K562 (cell line): Measurements from ENCODE around the gene FAM200A. TPM values are rescaled to one million over a fixed set of nuclear protein-coding genes. Genes with fewer than 3 reads are reported as not detected.
A peak's percentile ranks its signal among the peaks of the same experiment; 100 is the strongest.

ENCODE experiments used
- CHCHD3 ChIP-seq: fragments of 250-450 bp; sonication (Bioruptor Pico); IDR thresholded peaks from 2 replicates; pipeline ENCODE4 v2.1.2; 2022; ENCODE audit warnings: mild to moderate bottlenecking
- CUX1 ChIP-seq: fragments of 200-800 bp; sonication (Bioruptor generic); IDR thresholded peaks from 2 replicates; pipeline ENCODE4 v1.6.1; 2016; ENCODE audit warnings: missing genetic modification characterization, missing compliant biosample characterization
- DEAF1 ChIP-seq: fragments of 450-650 bp; formaldehyde crosslinking; IDR thresholded peaks from 2 replicates; pipeline ENCODE4 v1.4.0; 2020; ENCODE audit warnings: mild to moderate bottlenecking, moderate library complexity
- ELF2 ChIP-seq: fragments of 250-450 bp; sonication (Bioruptor Pico); IDR thresholded peaks from 2 replicates; pipeline ENCODE4 v1.5.0; 2021; ENCODE audit warnings: mild to moderate bottlenecking
- FOXK1 ChIP-seq: sonication (generic); formaldehyde crosslinking; IDR thresholded peaks from 2 replicates; pipeline ENCODE4 v1.8.0; 2022; ENCODE audit warnings: missing genetic modification reagents, mild to moderate bottlenecking, borderline replicate concordance
- HNRNPUL1 ChIP-seq: fragments of 200-400 bp; formaldehyde crosslinking; IDR thresholded peaks from 2 replicates; pipeline ENCODE4 v1.6.1; 2017; ENCODE audit warnings: low read length
- JUND ChIP-seq, 2 experiments: IDR thresholded peaks; 2 replicates in 1 of 2; 3 replicates in 1 of 2; pipeline ENCODE4 v1.6.1; 2011; ENCODE audit warnings: borderline replicate concordance in 2 of 2, low read depth in 2 of 2, low read length in 2 of 2, improper control_type of control experiment in 1 of 2, missing biosample characterization in 1 of 2, missing genetic modification characterization in 1 of 2, missing genetic modification reagents in 1 of 2
- KLF16 ChIP-seq: IDR thresholded peaks from 2 replicates; pipeline ENCODE4 v1.6.1; 2016; ENCODE audit warnings: antibody characterized with exemption
- LEF1 ChIP-seq: fragments of 450-650 bp; IDR thresholded peaks from 2 replicates; pipeline ENCODE4 v1.6.1; 2016; ENCODE audit warnings: mild to moderate bottlenecking
- MEIS2 ChIP-seq: fragments of 450-650 bp; IDR thresholded peaks from 2 replicates; pipeline ENCODE4 v1.6.1; 2014; ENCODE audit warnings: mild to moderate bottlenecking; ENCODE audit not compliant: partially characterized antibody
- NR2C1 ChIP-seq, 2 experiments: fragments of 450-650 bp; IDR thresholded peaks; 2 replicates each; pipeline ENCODE4 v1.6.1; 2017; ENCODE audit warnings: mild to moderate bottlenecking in 2 of 2, antibody characterized with exemption in 1 of 2, inconsistent platforms in 1 of 2, missing compliant biosample characterization in 1 of 2, missing genetic modification characterization in 1 of 2
- SAFB ChIP-seq: fragments of 200-400 bp; formaldehyde crosslinking; IDR thresholded peaks from 2 replicates; pipeline ENCODE4 v1.6.1; 2017; ENCODE audit warnings: low read depth, low read length, borderline replicate concordance
- ZBTB2 ChIP-seq: fragments of 450-650 bp; IDR thresholded peaks from 2 replicates; pipeline ENCODE4 v1.6.1; 2016; ENCODE audit warnings: antibody characterized with exemption
- ZEB2 ChIP-seq: fragments of 450-650 bp; IDR thresholded peaks from 2 replicates; pipeline ENCODE4 v1.6.1; 2016
- ZNF121 ChIP-seq: sonication (generic); formaldehyde crosslinking; conservative IDR thresholded peaks from 2 replicates; pipeline ENCODE4 v1.8.0; 2022; ENCODE audit warnings: missing genetic modification reagents
- ZNF277 ChIP-seq: fragments of 250-450 bp; sonication (Bioruptor Pico); IDR thresholded peaks from 2 replicates; pipeline ENCODE4 v1.8.0; 2022; ENCODE audit warnings: inconsistent platforms, mild to moderate bottlenecking, moderate library complexity, borderline replicate concordance
- ZSCAN29 ChIP-seq: fragments of 450-650 bp; IDR thresholded peaks from 2 replicates; pipeline ENCODE4 v1.6.1; 2017
- polyA plus RNA-seq, 8 experiments: library from polyadenylated mRNA; depleted of rRNA in 4 of 8; stranded (reverse) in 5 of 8; unstranded in 3 of 8; fragments of >200 nt; fragmentation: Nextera tagmentation in 2 of 8; fragmentation: Illumina TruSeq in 1 of 8; extraction: Ambion mirVana in 2 of 8; extraction: Trizol in 1 of 8; gene quantifications; 2 replicates each; pipeline versions ENCODE4 v1.2.1 to v1.2.3, GENCODE V29; 2011 to 2014; ENCODE audit warnings: inconsistent platforms in 1 of 8, missing spikeins in 1 of 8
- total RNA-seq, 7 experiments: library from RNA; depleted of rRNA in 6 of 7; stranded (reverse); fragments of >200 nt in 6 of 7; fragmentation: Illumina TruSeq in 2 of 7; extraction: Trizol in 2 of 7; gene quantifications; 2 replicates each; pipeline versions ENCODE4 v1.2.1 to v1.2.3, GENCODE V29; 2011 to 2021; ENCODE audit warnings: low replicate concordance in 1 of 7

FAM200A gene
- total and polyA plus RNA-seq, 9 of the 15 experiments (the other 6 are each of a cell fraction or from before 2014, with no cell fraction given): 3.3 to 11.2 (median 8.3) TPM

GRCh38 chr7:99558306-99559174, 6.6 kb upstream of the FAM200A start, which contains the start of gene ZNF655 (continued):
- TF ChIP-seq ZBTB2 (0 out of 2 replicates have a peak, but pooled peaks have one; percentile 40), ELF2 (CRISPR knock-in tag) (peak; percentile 85), KLF16 (no peak), DEAF1 (CRISPR knock-in tag) (no peak), JUND (IDR thresholded peaks at IDR 0.05; ENCODE audit: borderline replicate concordance, low read depth, low read length) (peak; percentile 67), JUND (tag; IDR thresholded peaks at IDR 0.05; ENCODE audit: borderline replicate concordance, low read depth, low read length) (no peak; the same call in 2 of the 3 replicates), CUX1 (CRISPR knock-in tag) (no peak), FOXK1 (CRISPR knock-in tag) (peak; percentile 9; the same call in 1 of the 2 replicates), CHCHD3 (no peak; the same call in 1 of the 2 replicates), SAFB (peak; percentile 37; the same call in 1 of the 2 replicates), ZEB2 (0 out of 2 replicates have a peak, but pooled peaks have one; percentile 20), HNRNPUL1 (no peak), ZNF277 (CRISPR knock-in tag) (no peak), ZSCAN29 (no peak), LEF1 (0 out of 2 replicates have a peak, but pooled peaks have one; percentile 17), ZNF121 (0 out of 2 replicates have a peak, but pooled peaks have one; percentile 3), NR2C1 (IDR thresholded peaks at IDR 0.05) (peak; percentile 91), NR2C1 (tag; IDR thresholded peaks at IDR 0.05) (peak; percentile 49), MEIS2 (peak; percentile 35)
